ENCODE data around the gene TRIOBP. TPM values are rescaled to one million over a fixed set of nuclear protein-coding genes. Genes with fewer than 3 reads are reported as not detected.

The TRIOBP gene
- total RNA-seq, 2 donors from 2014 or later, result 74.7 to 82.2 TPM

- no peak overlapping the region for H3K4me3 ChIP-seq (ENCODE audit: low read length)
- no peak overlapping the region for H3K4me3 Mint-ChIP-seq
- H3K9me3 ChIP-seq (ENCODE audit: control insufficient read depth, low read length), result no peaks in the 10 kb centered on the region
- peaks cover 23% of the 10 kb centered on the region for H3K4me1 ChIP-seq (ENCODE audit: control insufficient read depth, insufficient read depth, low read length)
- TF ChIP-seq CTCF (conservative IDR thresholded peaks at IDR 0.05), result no peak
- H3K4me1 Mint-ChIP-seq, result peaks cover 28% of the 10 kb centered on the region
- H3K27me3 ChIP-seq (ENCODE audit: control insufficient read depth, insufficient read depth, low read length, poor library complexity, severe bottlenecking), result no peaks in the 10 kb centered on the region
- peaks cover 49% of the 10 kb centered on the region for H3K36me3 Mint-ChIP-seq (ENCODE audit: low read depth)
- no peak overlapping the region for H3K27ac Mint-ChIP-seq
- DNase-seq, result no peak
- H3K9ac ChIP-seq (ENCODE audit: extremely low read depth, low read length, poor library complexity, severe bottlenecking), result no peak overlapping the region
- H3K27ac ChIP-seq (ENCODE audit: low read depth, low read length), result no peak overlapping the region
- no peaks in the 10 kb centered on the region for H3K27me3 Mint-ChIP-seq (ENCODE audit: insufficient read depth)
- H3K9me3 Mint-ChIP-seq, result no peaks in the 10 kb centered on the region
- H3K36me3 ChIP-seq (ENCODE audit: control insufficient read depth, insufficient read depth, low read length), result peaks cover 33% of the 10 kb centered on the region
- 93 to 96% methylated on average over 8 to 10 of the region's 10 CpGs for WGBS, 2 experiments (ENCODE audit: insufficient coverage in 1 of 2, insufficient read length in 1 of 2)
Observed at GRCh38 chr22:37753746-37754145, 56.9 kb downstream of the TRIOBP start.

- Mint-ChIP-seq H3K4me3 (no peak overlapping the region), H3K36me3 (ENCODE audit: low read depth) (peaks cover 72% of the 10 kb centered on the region), H3K27me3 (ENCODE audit: insufficient read depth) (no peaks in the 10 kb centered on the region), H3K4me1 (peaks cover 8% of the 10 kb centered on the region), H3K27ac (no peak overlapping the region), H3K9me3 (no peaks in the 10 kb centered on the region)
- H3K9me3 ChIP-seq (ENCODE audit: control insufficient read depth, low read length), result no peaks in the 10 kb centered on the region
- DNase-seq, result no peak
- no peak for TF ChIP-seq CTCF (conservative IDR thresholded peaks at IDR 0.05)
- no peaks in the 10 kb centered on the region for H3K4me1 ChIP-seq (ENCODE audit: control insufficient read depth, insufficient read depth, low read length)
- no peak overlapping the region for H3K4me3 ChIP-seq (ENCODE audit: low read length)
- H3K36me3 ChIP-seq (ENCODE audit: control insufficient read depth, insufficient read depth, low read length), result peaks cover 51% of the 10 kb centered on the region
- H3K9ac ChIP-seq (ENCODE audit: extremely low read depth, low read length, poor library complexity, severe bottlenecking), result no peak overlapping the region
- no peak overlapping the region for H3K27ac ChIP-seq (ENCODE audit: low read depth, low read length)
- no peaks in the 10 kb centered on the region for H3K27me3 ChIP-seq (ENCODE audit: control insufficient read depth, insufficient read depth, low read length, poor library complexity, severe bottlenecking)
- WGBS, 2 experiments (ENCODE audit: insufficient coverage in 1 of 2, insufficient read length in 1 of 2), result 96 to 100% methylated on average over 10 to 27 of the region's 27 CpGs
Observed at GRCh38 chr22:37757663-37758062, 60.8 kb downstream of the TRIOBP start.

DNA sequence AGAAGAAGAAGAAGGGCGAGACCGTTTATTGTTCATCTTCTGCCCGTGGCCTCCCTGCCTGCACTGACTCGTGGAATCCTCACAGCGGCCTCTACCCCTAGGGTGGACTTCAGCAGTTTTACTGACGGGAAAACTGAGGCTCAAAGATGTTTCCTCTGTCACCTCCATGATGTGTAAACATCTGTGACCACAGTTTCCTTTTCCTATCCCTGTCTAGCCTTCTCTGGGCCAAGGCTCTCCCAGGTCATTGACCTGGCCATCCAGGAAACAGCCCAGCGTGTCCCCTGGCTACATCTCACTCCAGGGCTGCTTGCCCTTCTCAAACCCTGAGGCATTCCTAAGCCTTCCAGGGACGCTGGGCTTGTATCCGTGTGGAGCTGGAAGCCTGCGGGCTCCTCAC is 61.8 kb downstream of the TRIOBP start:
- Histone ChIP-seq H3K9ac (ENCODE audit: extremely low read depth, low read length, poor library complexity, severe bottlenecking) (no peak overlapping the region), H3K9me3 (ENCODE audit: control insufficient read depth, low read length) (no peaks in the 10 kb centered on the region), H3K4me1 (ENCODE audit: control insufficient read depth, insufficient read depth, low read length) (no peaks in the 10 kb centered on the region), H3K27ac (ENCODE audit: low read depth, low read length) (no peak overlapping the region), H3K36me3 (ENCODE audit: control insufficient read depth, insufficient read depth, low read length) (peaks cover 60% of the 10 kb centered on the region), H3K4me3 (ENCODE audit: low read length) (no peak overlapping the region), H3K27me3 (ENCODE audit: control insufficient read depth, insufficient read depth, low read length, poor library complexity, severe bottlenecking) (no peaks in the 10 kb centered on the region)
- 89 to 96% methylated on average over 8 to 10 of the region's 10 CpGs for WGBS, 2 experiments (ENCODE audit: insufficient coverage in 1 of 2, insufficient read length in 1 of 2)
- Mint-ChIP-seq H3K27me3 (ENCODE audit: insufficient read depth) (no peaks in the 10 kb centered on the region), H3K4me1 (peaks cover 8% of the 10 kb centered on the region), H3K9me3 (no peaks in the 10 kb centered on the region), H3K36me3 (ENCODE audit: low read depth) (peaks cover 74% of the 10 kb centered on the region), H3K4me3 (no peak overlapping the region), H3K27ac (no peak overlapping the region)
- no peak for DNase-seq
- no peak for TF ChIP-seq CTCF (conservative IDR thresholded peaks at IDR 0.05)

Data from endodermal cell (in vitro differentiated cells).